ENCODE data around the gene IL15RA. TPM values are rescaled to one million over a fixed set of nuclear protein-coding genes. Genes with fewer than 3 reads are reported as not detected.
"Not testable (repeated sequence)": the region's sequence is repeated elsewhere in the genome, so short reads cannot be mapped to it uniquely, and the experiment has no call there.

The IL15RA gene
- total and polyA plus RNA-seq, 9 donors = 0.96 to 4.9 (median 1.5) TPM

- no peaks in the 10 kb centered on the region for H3K36me3 ChIP-seq (ENCODE audit: control insufficient read depth, insufficient read depth, low read length)
- H3K4me3 ChIP-seq (ENCODE audit: low read length) = no peak overlapping the region
- H3K4me1 ChIP-seq (ENCODE audit: control insufficient read depth, insufficient read depth, low read length) = peaks cover 8% of the 10 kb centered on the region
- H3K27me3 ChIP-seq (ENCODE audit: control insufficient read depth, insufficient read depth, low read length) = no peaks in the 10 kb centered on the region
- WGBS (ENCODE audit: insufficient coverage) = 58% methylated on average over 1 of the region's 6 CpGs
- H3K27ac ChIP-seq (ENCODE audit: low read length) = no peak overlapping the region
- H3K9me3 ChIP-seq (replicated peaks; ENCODE audit: control insufficient read depth, low read depth, low read length) = no peaks in the 10 kb centered on the region
- DNase-seq = no peak
Measured at GRCh38 chr10:5951721-5952407, 25.5 kb downstream of the IL15RA start.

GRCh38 chr10:5951167-5951711 lies 26.1 kb downstream of the IL15RA start:
- peak; percentile 27 for DNase-seq

GRCh38 chr10:5949009-5949759 lies 28.2 kb downstream of the IL15RA start:
- no peak overlapping the region for H3K4me3 ChIP-seq (ENCODE audit: low read length)
- H3K4me1 ChIP-seq (ENCODE audit: control insufficient read depth, insufficient read depth, low read length) = peaks cover 34% of the 10 kb centered on the region
- H3K9me3 ChIP-seq (replicated peaks; ENCODE audit: control insufficient read depth, low read depth, low read length) = no peaks in the 10 kb centered on the region
- WGBS (ENCODE audit: insufficient coverage) = 11% methylated on average over 4 of the region's 14 CpGs
- DNase-seq = peak; percentile 74
- no peaks in the 10 kb centered on the region for H3K36me3 ChIP-seq (ENCODE audit: control insufficient read depth, insufficient read depth, low read length)
- no peaks in the 10 kb centered on the region for H3K27me3 ChIP-seq (ENCODE audit: control insufficient read depth, insufficient read depth, low read length)
- H3K27ac ChIP-seq (ENCODE audit: low read length) = no peak overlapping the region

More at GRCh38 chr10:5951167-5951711, 26.1 kb downstream of the IL15RA start:
- WGBS (ENCODE audit: insufficient coverage) = no CpG with 5 or more reads among the region's 7 CpGs
- Histone ChIP-seq H3K36me3 (ENCODE audit: control insufficient read depth, insufficient read depth, low read length) (no peaks in the 10 kb centered on the region), H3K27ac (ENCODE audit: low read length) (no peak overlapping the region), H3K4me3 (ENCODE audit: low read length) (no peak overlapping the region), H3K9me3 (replicated peaks; ENCODE audit: control insufficient read depth, low read depth, low read length) (no peaks in the 10 kb centered on the region), H3K4me1 (ENCODE audit: control insufficient read depth, insufficient read depth, low read length) (peaks cover 14% of the 10 kb centered on the region), H3K27me3 (ENCODE audit: control insufficient read depth, insufficient read depth, low read length) (no peaks in the 10 kb centered on the region)

- Histone ChIP-seq H3K9me3 (replicated peaks; ENCODE audit: control insufficient read depth, low read depth, low read length) (no peaks in the 10 kb centered on the region), H3K36me3 (ENCODE audit: control insufficient read depth, insufficient read depth, low read length) (no peaks in the 10 kb centered on the region), H3K27ac (ENCODE audit: low read length) (no peak overlapping the region), H3K4me3 (ENCODE audit: low read length) (no peak overlapping the region), H3K4me1 (ENCODE audit: control insufficient read depth, insufficient read depth, low read length) (peaks cover 42% of the 10 kb centered on the region), H3K27me3 (ENCODE audit: control insufficient read depth, insufficient read depth, low read length) (no peaks in the 10 kb centered on the region)
- WGBS (ENCODE audit: insufficient coverage) = 78% methylated on average over 2 of the region's 6 CpGs
- DNase-seq = no peak
Measured at GRCh38 chr10:5948208-5948585, 29.1 kb downstream of the IL15RA start.

GRCh38 chr10:5947471-5948207 lies 29.7 kb downstream of the IL15RA start:
- Histone ChIP-seq H3K27ac (ENCODE audit: low read length) (no peak overlapping the region), H3K4me1 (ENCODE audit: control insufficient read depth, insufficient read depth, low read length) (peaks cover 45% of the 10 kb centered on the region), H3K27me3 (ENCODE audit: control insufficient read depth, insufficient read depth, low read length) (no peaks in the 10 kb centered on the region), H3K9me3 (replicated peaks; ENCODE audit: control insufficient read depth, low read depth, low read length) (no peaks in the 10 kb centered on the region), H3K4me3 (ENCODE audit: low read length) (no peak overlapping the region), H3K36me3 (ENCODE audit: control insufficient read depth, insufficient read depth, low read length) (no peaks in the 10 kb centered on the region)
- DNase-seq = no peak
- 75% methylated on average over 11 of the region's 17 CpGs for WGBS (ENCODE audit: insufficient coverage)

GRCh38 chr10:5946786-5947185 lies 30.6 kb downstream of the IL15RA start:
- Histone ChIP-seq H3K27ac (ENCODE audit: low read length) (peak overlapping the region; percentile 35), H3K4me3 (ENCODE audit: low read length) (no peak overlapping the region), H3K36me3 (ENCODE audit: control insufficient read depth, insufficient read depth, low read length) (no peaks in the 10 kb centered on the region), H3K4me1 (ENCODE audit: control insufficient read depth, insufficient read depth, low read length) (peaks cover 52% of the 10 kb centered on the region), H3K9me3 (replicated peaks; ENCODE audit: control insufficient read depth, low read depth, low read length) (no peaks in the 10 kb centered on the region), H3K27me3 (ENCODE audit: control insufficient read depth, insufficient read depth, low read length) (no peaks in the 10 kb centered on the region)
- no peak for DNase-seq
- WGBS (ENCODE audit: insufficient coverage) = 90% methylated on average over 5 of the region's 8 CpGs

GRCh38 chr10:5946419-5946775 lies 30.9 kb downstream of the IL15RA start:
- Histone ChIP-seq H3K27ac (ENCODE audit: low read length) (peak overlapping the region; percentile 99), H3K4me1 (ENCODE audit: control insufficient read depth, insufficient read depth, low read length) (peaks cover 56% of the 10 kb centered on the region)
- H3K9me3 ChIP-seq (replicated peaks; ENCODE audit: control insufficient read depth, low read depth, low read length); DNase-seq; H3K36me3 ChIP-seq (ENCODE audit: control insufficient read depth, insufficient read depth, low read length); H3K4me3 ChIP-seq (ENCODE audit: low read length); H3K27me3 ChIP-seq (ENCODE audit: control insufficient read depth, insufficient read depth, low read length): not testable (repeated sequence)
- WGBS (ENCODE audit: insufficient coverage) = 81% methylated on average over 3 of the region's 10 CpGs

- Histone ChIP-seq H3K9me3 (replicated peaks; ENCODE audit: control insufficient read depth, low read depth, low read length) (no peaks in the 10 kb centered on the region), H3K4me3 (ENCODE audit: low read length) (peak overlapping the region; percentile 23)
- WGBS (ENCODE audit: insufficient coverage) = 16% methylated on average over 13 of the region's 21 CpGs
Measured at GRCh38 chr10:5945561-5946418, 31.6 kb downstream of the IL15RA start.

DNA sequence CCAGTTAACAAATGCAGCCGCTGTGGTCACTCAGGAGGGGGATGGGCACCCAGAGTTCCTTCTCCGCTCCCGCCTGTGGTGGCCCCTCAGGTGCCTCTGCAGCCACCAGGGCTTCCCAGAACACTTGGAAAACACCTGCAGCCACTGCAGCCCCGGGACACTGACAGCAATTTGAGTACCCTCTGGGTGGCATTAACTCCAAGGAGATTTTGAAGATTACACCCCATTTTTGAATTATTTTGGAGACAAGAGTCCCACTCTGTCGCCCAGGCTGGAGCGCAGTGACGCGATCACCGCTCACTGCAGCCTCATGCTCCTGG lies 32.2 kb downstream of the IL15RA start:
- Histone ChIP-seq H3K9me3 (replicated peaks; ENCODE audit: control insufficient read depth, low read depth, low read length) (no peaks in the 10 kb centered on the region), H3K27ac (ENCODE audit: low read length) (peak overlapping the region; percentile 99), H3K36me3 (ENCODE audit: control insufficient read depth, insufficient read depth, low read length) (no peaks in the 10 kb centered on the region), H3K4me1 (ENCODE audit: control insufficient read depth, insufficient read depth, low read length) (peaks cover 58% of the 10 kb centered on the region), H3K27me3 (ENCODE audit: control insufficient read depth, insufficient read depth, low read length) (no peaks in the 10 kb centered on the region), H3K4me3 (ENCODE audit: low read length) (peak overlapping the region; percentile 23)
- no peak for DNase-seq
- 75% methylated on average over 8 of the region's 9 CpGs for WGBS (ENCODE audit: insufficient coverage)

More at GRCh38 chr10:5945561-5946418, 31.6 kb downstream of the IL15RA start:
- Histone ChIP-seq H3K4me1 (ENCODE audit: control insufficient read depth, insufficient read depth, low read length) (peaks cover 58% of the 10 kb centered on the region), H3K36me3 (ENCODE audit: control insufficient read depth, insufficient read depth, low read length) (no peaks in the 10 kb centered on the region), H3K27ac (ENCODE audit: low read length) (peak overlapping the region; percentile 99), H3K27me3 (ENCODE audit: control insufficient read depth, insufficient read depth, low read length) (no peaks in the 10 kb centered on the region)
- DNase-seq = peak; percentile 97
